ENCODE results near the gene ALPL.
"Not testable (repeated sequence)": the region's sequence is repeated elsewhere in the genome, so short reads cannot be mapped to it uniquely, and the experiment has no call there.

The ALPL gene

DNA sequence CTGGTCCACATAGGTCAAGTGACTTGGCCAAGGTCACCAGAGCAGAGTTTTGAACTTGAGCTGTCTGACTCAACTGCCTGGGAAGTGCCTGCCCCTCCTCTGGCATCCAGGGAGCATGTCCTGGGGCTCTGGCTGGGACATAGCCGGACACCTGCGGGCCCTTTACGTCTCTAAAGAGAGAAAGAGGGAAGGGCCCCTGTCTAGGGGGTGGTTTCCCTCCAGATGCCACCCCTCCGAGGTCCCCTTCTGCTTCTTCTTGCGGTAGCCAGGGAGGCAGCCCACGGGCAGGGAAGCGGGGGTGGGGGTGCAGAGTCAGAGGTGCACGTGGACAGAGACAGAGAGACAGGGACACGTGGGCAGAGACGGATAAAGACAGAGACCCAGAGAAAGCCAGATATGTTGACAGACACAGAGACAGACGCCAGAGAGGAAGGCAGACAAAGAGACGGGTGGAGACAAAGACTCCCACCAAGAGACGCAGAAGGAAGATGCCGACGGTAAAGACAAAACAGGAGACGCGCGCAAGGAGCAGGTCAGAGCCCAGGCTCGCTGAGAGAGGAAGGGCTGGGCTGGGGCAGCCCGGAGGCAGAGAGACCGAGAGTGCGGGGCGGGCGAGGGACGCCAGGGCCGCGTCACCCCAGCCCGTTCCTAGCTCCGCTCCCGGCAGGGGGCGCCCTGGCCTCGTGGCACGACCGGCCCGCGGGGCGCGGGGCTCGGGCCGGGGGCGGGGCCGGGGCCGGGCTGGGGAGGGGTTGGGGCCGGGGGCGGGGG lies 458 bp upstream of the ALPL start:
- peak; percentile 85 for DNase-seq

- no peak for DNase-seq
Observed at GRCh38 chr1:21510113-21510493, 880 bp downstream of the ALPL start.

- DNase-seq, result no peak
Observed at GRCh38 chr1:21510885-21511578, 1.8 kb downstream of the ALPL start.

- no peak for DNase-seq
Observed at GRCh38 chr1:21511579-21512522, 2.6 kb downstream of the ALPL start.

- DNase-seq, result no peak
Observed at GRCh38 chr1:21514245-21514644, 5.0 kb downstream of the ALPL start.

DNA sequence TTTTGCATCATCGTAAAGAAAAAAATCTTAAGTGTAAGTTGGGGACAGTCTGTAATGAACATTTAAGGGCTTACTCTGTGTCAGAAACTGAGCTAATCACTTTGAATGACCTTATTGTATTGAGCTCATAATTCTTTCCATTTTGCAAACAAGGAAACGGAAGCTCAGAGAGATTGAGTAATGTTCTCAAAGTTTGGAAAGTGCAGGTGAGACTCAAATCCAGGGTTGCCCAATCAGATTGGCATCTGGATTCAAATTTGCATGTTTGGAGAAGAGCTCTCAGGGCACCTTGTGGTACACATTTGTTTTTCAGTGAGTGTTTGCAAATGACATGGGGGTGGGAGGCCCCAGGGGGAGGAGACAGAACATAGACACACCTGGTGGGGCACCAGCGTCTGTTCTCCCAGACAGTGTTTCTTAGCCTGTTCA lies 8.0 kb downstream of the ALPL start:
- no peak for DNase-seq

DNA sequence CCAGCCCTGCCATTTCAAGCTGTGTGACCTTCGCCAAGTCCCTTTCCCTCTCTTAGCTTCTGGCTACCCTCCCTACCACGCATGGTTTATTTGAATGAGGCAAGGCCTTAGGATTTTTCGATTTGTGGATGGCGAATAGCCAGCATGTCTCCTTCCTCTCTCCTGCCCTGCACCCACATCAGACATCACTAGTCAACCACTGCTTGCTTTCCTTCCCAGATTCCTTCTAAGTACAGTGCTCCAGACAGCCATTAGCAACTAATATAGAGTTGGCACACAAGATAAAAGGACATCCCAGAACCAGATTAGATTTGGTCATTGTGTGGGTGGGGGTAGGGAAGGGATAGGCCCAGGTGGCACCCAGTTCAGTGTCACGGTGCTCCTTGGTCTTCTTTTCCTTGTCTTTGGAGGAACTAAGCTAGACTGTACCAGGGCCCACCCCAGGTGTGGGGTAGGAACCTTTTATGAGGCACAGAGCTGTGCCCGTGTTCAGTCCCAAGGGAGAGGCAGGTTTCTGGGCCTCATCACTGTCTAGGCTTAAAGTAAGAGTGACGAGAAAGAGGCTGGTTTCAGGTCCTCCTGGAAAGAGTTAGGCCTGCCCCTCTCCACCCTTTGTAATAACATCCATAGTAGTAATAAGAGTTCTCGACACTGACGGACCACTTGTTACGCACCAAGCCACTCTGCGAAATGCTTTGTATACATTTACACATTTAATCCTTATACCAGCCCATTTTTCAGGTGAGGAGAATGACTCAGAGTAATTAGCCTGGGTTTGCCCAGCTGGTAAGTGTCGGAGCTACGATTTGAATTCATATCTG lies 8.6 kb downstream of the ALPL start:
- DNase-seq, result no peak

GRCh38 chr1:21518774-21519455 lies 9.7 kb downstream of the ALPL start:
- DNase-seq, result no peak

- DNase-seq, result not testable (repeated sequence)
Observed at GRCh38 chr1:21519486-21520070, 10.4 kb downstream of the ALPL start.

DNA sequence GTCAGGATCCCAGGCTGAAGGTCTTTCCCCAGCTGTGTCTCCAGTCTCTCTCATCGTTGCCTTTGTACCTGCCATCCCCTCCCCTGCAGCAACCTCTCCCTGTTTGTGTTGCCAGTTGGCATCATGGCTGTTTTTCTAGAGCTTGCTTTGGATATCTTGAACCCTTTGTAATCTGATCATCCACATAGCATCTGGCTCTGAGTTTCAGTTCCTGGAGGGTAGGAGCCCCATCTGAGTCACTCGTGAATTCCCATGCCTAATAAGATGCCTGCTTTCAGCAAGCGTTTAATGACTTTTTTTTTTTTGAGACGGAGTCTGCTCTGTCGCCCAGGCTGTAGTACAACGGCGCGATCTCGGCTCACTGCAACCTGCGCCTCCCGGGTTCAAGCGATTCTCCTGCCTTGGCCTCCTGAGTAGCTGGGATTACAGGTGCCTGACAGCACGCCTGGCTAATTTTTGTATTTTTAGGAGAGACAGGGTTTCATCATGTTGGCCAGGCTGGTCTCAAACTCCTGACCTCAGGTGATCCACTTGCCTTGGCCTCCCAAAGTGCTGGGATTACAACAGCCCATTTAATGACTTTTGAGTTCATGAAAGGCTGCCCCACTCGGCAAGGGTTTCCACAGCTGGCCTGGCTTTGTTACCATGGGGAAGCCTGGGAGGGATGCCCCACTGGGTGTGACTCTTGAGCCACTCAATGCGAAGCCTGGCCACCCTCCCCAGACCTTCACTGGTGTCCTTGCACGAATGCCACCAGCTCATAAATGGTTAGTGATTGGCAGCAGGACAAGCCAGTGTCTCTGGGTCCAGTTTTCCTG lies 11.9 kb downstream of the ALPL start:
- DNase-seq, result no peak

DNA sequence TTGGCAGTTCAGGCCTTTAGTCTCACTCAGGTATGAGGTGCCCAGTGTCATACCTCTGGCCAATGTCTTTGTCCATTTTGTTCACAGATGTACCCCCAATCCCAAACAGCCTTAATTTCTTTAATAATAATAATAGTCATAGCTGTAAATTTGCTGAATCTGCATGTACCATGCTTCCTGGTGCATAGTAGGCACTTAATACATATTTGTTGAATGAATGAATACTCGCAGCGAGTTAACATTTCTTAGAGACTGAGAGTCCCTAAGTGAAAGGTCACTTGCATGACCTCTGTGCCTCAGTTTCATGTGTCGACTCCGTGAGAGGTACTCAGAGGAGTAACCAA lies 12.5 kb downstream of the ALPL start:
- no peak for DNase-seq

DNA sequence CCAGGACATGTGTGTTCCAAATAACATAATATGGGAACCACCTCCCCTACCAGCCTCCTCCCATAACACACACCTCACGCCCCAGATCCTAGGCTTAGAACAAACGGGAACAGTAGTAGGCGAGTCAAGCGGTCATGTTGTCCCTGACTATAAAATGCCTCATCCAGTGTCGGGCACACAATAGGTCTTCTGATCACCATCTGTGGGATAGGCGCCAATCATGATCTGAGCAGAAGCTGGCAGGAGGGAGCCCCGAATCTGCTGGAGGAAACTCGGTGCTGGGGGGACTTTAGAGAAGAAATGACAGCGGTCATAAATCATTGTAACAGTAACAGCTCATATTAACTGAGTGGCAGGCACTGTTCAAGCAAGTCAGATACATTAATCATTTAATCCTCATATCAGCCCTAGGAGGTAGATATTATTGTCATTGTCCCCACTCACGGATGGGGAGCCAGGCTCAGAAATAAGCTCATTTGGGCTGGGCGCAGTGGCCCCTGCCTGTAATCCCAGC lies 13.4 kb downstream of the ALPL start:
- no peak for DNase-seq

DNA sequence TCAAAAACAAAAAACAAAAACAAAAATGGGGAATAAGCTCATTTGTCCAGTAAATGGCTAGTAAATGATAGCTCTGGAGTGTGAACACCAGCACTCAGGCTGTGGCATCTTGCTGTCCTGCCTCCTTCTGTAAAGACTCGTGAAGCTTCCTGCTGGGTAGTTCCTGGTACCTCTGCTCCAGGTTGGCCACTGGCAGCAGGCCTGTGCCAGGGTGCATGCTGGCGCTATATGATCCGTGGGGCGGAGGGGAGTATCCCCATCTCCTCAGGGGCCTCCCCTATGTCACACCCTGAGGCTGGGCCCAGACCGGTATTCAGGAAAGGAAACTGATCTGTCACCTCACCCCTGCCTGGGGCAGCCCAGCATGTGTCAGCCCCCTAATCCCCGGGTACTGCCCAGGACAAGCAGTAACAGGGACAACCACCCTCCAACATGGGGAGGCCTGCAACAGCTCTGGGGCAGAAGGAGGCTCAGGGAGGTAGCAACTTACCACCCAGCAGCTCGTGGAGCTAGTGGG lies 14.1 kb downstream of the ALPL start:
- no peak for DNase-seq

DNA sequence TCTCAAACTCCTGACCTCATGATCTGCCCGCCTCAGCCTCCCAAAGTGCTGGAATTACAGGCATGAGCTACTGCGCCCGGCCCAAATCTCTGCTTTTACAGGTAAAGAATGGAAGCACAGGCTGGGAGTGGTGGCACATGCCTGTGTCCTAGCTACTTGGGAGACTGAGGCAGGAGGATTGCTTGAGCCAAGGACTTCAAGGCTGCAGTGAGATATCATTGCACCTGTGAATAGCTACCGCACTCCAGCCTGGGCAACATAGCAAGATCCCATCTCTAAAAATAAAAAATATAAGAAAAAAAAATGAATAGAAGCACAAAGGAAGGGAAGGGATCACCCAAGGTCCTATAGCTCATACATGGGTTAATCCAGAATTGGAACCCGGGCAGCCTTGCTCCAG lies 15.0 kb downstream of the ALPL start:
- no peak for DNase-seq

- DNase-seq, result no peak
Observed at GRCh38 chr1:21524686-21525339, 15.6 kb downstream of the ALPL start.

DNA sequence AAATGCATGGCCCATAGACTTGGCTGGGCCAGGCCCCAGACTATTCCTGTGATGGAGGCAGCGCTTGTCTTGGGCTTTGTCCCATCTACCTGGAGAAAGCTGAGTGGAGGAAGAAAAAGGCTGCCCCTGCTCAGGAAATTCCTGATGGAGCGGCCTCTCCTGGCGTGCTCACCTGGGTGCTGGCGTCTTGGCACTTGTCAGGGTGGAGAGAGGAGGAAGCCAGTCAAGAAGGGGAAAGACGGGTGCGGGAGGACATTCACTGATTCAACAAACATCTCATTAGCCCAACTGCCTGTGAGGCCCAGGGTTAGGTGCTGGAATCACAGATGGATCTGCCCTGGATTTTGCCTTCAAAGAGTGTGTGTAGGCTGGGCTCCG lies 16.1 kb downstream of the ALPL start:
- DNase-seq, result no peak

- no peak for DNase-seq
Observed at GRCh38 chr1:21526441-21526840, 17.2 kb downstream of the ALPL start.

DNA sequence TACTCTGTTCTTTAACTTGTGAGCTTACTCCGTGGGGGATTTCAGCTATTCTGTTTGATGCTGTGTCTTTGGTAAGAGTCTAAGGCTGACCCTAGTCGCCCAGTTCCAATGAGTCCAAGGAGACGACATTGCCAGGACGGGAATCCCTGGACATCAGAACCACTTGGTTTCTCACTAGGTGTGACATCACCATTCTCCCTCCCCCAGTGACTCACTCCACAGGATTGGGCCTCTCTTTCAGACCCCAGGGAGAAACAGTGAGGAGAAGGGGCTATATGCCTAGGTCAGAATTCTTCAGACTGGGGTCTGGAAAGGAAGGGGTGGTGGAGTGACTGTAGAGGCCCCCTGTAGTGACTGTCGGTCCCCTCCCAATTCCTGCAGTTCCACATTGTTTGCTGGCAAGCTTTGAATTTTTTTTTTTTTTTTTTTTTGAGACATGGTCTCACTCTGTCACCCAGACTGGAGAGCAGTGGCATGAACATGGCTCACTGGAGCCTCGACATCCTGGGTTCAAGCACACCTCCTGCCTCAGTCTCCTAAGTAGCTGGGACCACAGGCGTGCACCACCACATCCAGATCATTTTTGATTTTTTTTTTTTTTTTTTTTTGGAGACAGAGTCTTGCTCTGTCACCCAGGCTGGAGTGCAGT lies 21.3 kb downstream of the ALPL start:
- DNase-seq, result no peak

DNA sequence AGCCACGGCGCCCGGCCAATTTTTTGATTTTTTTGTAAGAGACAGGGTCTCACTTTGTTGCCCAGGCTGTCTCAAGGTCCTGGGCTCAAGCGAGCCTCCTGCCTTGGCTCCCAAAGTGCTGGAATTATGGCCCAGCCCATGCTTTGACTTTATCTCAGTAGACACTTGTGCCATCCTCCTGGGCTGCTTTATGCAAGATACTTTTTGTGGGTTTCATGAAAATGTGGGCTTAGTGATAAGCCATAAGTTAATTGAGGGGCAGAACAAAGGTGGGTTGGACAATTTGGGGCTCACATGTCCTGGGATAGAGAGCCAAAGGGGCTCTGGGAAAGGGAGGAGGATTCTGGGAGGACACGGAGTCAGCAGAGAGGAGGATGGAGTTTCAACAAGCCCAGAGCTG lies 22.0 kb downstream of the ALPL start:
- no peak for DNase-seq

All from activated CD8-positive, alpha-beta memory T cell treated with anti-CD3 and anti-CD28 coated beads for 24 hours (primary cell).